Choroid plexus epithelial cell (primary cell): ENCODE results near the gene FARP2.

Source experiments
- DNase-seq: peaks from one replicate; pipeline ENCODE4 v3.0.0-alpha.2; 2010; ENCODE audit warnings: low read depth
- H3K4me3 ChIP-seq: 2 replicates; pipeline ENCODE4 v1.5.1; 2011; ENCODE audit warnings: low read depth, mild to moderate bottlenecking, control low read depth, low read length, moderate library complexity
- CTCF ChIP-seq: conservative IDR thresholded peaks from 2 replicates; pipeline ENCODE4 v1.5.1; 2011; ENCODE audit warnings: low read depth, mild to moderate bottlenecking, control low read depth, inconsistent platforms, low read length, moderate library complexity

Gene FARP2

GRCh38 chr2:241507430-241508239, 151.6 kb downstream of the FARP2 start:
- H3K4me3 ChIP-seq = peak overlapping the region; percentile 78
- no peak for TF ChIP-seq CTCF
- DNase-seq = peak; percentile 26

- TF ChIP-seq CTCF = no peak
- peak; percentile 99 for DNase-seq
- H3K4me3 ChIP-seq = peak within 1 kb of the TSS; percentile 78
These were observed 152.4 kb downstream of the FARP2 start, which contains the start of gene STK25 for GRCh38 chr2:241508240-241509154. Gene STK25 (minus strand): TSS chr2:241508584. CDS start chr2:241508035, 549 bp downstream.

- peak overlapping the region; percentile 78 for H3K4me3 ChIP-seq
- no peak for DNase-seq
- no peak for TF ChIP-seq CTCF
These were observed 153.2 kb downstream of the FARP2 start for GRCh38 chr2:241509155-241509784.

- H3K4me3 ChIP-seq = no peak overlapping the region
- no peak for TF ChIP-seq CTCF
- no peak for DNase-seq
These were observed 155.1 kb downstream of the FARP2 start for GRCh38 chr2:241511091-241511741.

- H3K4me3 ChIP-seq = no peak overlapping the region
- TF ChIP-seq CTCF = no peak
- no peak for DNase-seq
These were observed 158.5 kb downstream of the FARP2 start for GRCh38 chr2:241514553-241514952.

- no peak for TF ChIP-seq CTCF
These were observed 159.1 kb downstream of the FARP2 start for GRCh38 chr2:241514986-241515737.

More at GRCh38 chr2:241514986-241515737, 159.1 kb downstream of the FARP2 start:
- no peak for DNase-seq
- no peak overlapping the region for H3K4me3 ChIP-seq
